Measurements from ENCODE around the gene SIKE1.

- no peak for TF ChIP-seq CTCF (IDR thresholded peaks at IDR 0.05; ENCODE audit: low read depth, low read length)
- TF ChIP-seq EZH2phosphoT487 (IDR thresholded peaks at IDR 0.05; ENCODE audit: low read depth): no peak
These were observed 27.3 kb downstream of the SIKE1 start for GRCh38 chr1:114753143-114753542.
